ENCODE results near the gene CYP3A7. TPM values are rescaled to one million over a fixed set of nuclear protein-coding genes. Genes with fewer than 3 reads are reported as not detected.

The CYP3A7 gene
- total and polyA plus RNA-seq, 12 donors = not detected

GRCh38 chr7:99677013-99677647 lies 57.9 kb downstream of the CYP3A7 start:
- 80 to 86% methylated on average over 4 of the region's 4 CpGs for WGBS, 2 donors
- ATAC-seq = no peak
- Histone ChIP-seq H3K9me3 (peaks cover 0 to 9% (median 0%) of the 10 kb centered on the region in 11 donors), H3K4me3 (no peak overlapping the region), H3K27ac (no peak overlapping the region), H3K27me3 (no peaks in the 10 kb centered on the region), H3K36me3 (no peaks in the 10 kb centered on the region), H3K4me1 (peaks cover 0 to 5% (median 0%) of the 10 kb centered on the region in 9 donors)
- no peak for DNase-seq
- no peak for TF ChIP-seq CTCF (IDR thresholded peaks at IDR 0.05)
- intact Hi-C loops (cut with DNase I) = no loop called here

DNA sequence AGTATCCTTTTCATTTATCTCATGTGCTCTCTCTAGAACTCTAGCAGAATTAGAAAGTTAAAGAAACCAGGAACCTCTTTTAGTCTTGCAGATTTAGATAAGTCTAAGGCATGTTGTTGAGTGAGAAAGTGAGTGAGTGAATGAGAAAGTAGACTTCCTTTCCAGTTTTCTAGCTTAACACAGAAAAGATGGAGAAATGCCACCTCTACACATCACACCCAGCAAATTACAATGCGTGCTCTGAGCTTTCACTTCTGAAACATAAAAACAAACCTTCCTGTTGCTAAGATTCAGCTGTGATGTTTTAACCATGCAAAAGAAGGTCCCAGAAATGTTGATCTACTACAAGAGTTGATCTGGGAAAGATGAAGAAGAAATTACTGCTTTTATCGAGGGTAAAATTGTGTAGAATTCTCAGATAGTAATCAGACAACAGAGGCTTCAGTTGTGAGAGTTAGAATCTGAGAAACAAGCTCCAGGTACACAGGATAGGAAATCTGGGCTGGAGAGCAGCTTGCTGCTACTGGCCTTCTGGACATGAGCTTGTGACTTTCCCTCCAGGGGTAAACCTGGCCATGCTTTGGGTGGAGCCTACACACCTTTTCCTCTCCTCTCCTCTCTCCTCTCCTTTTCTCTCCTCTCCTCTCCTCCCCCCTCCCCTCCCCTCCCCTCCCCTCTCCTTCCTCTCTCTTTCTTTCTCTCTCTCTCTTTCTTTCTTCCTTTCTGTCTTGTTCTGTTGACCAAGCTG lies 59.8 kb downstream of the CYP3A7 start:
- Histone ChIP-seq H3K4me1 (peaks cover 0 to 5% (median 0%) of the 10 kb centered on the region in 9 donors), H3K27me3 (no peaks in the 10 kb centered on the region), H3K27ac (no peak overlapping the region), H3K36me3 (no peaks in the 10 kb centered on the region), H3K4me3 (no peak overlapping the region), H3K9me3 (no peaks in the 10 kb centered on the region)
- ATAC-seq (no peak), DNase-seq (no peak)
- intact Hi-C loops (cut with DNase I) = no loop called here
- 77 to 84% methylated on average over 2 of the region's 2 CpGs for WGBS, 2 donors
- no peak for TF ChIP-seq CTCF (IDR thresholded peaks at IDR 0.05)

DNA sequence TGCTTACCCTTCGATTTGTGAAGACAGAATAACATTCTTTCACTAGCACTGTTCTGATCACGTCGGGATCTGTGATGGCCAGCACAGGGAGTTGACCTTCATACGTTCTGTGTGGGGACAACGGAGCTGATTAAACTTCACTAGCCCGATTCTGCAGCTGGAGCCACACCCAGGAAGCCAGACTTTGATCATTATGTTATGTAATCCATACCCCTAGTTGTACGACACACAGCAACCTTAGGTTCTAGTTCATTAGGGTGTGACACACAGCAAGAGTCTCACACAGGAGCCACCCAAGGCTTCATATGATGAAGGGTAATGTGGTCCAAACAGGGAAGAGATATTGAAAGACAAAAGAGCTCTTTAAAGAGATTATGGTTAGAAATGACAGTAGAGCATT lies 62.4 kb downstream of the CYP3A7 start:
- intact Hi-C loops (cut with DNase I) = no loop called here
- peaks cover 0 to 4% (median 0%) of the 10 kb centered on the region in 9 donors for H3K36me3 ChIP-seq
- H3K4me3 ChIP-seq = no peak overlapping the region
- H3K27ac ChIP-seq = no peak overlapping the region
- no peaks in the 10 kb centered on the region for H3K27me3 ChIP-seq
- no peak for TF ChIP-seq CTCF (IDR thresholded peaks at IDR 0.05)
- no peaks in the 10 kb centered on the region for H3K9me3 ChIP-seq
- ATAC-seq (no peak), DNase-seq (no peak)
- 90 to 95% methylated on average over 7 of the region's 7 CpGs for WGBS, 2 donors
- H3K4me1 ChIP-seq = no peaks in the 10 kb centered on the region

DNA sequence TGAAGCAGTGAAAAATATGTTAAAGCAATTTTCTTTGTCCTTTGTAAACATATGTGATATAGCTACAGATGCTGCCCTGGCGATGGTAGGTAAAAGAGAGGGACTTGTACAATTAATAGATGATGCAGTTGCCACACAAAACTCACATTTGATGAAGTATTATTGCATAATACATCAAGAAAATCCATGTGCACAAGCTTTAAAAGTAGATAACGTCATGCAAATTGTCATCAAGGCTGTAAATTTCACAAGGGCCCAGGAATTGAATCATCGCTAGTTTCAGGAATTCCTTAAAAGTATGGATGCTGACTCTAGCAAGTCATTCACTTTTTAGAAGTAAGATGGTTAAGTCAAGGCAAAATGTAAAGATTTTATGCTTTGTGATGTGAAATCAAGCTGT lies 65.2 kb downstream of the CYP3A7 start:
- no peak for ATAC-seq
- DNase-seq = no peak
- Histone ChIP-seq H3K27me3 (no peaks in the 10 kb centered on the region), H3K9me3 (no peaks in the 10 kb centered on the region), H3K27ac (no peak overlapping the region), H3K36me3 (peaks cover 0 to 4% (median 0%) of the 10 kb centered on the region in 9 donors), H3K4me1 (peaks cover 0 to 7% (median 0%) of the 10 kb centered on the region in 9 donors), H3K4me3 (no peak overlapping the region)
- intact Hi-C loops (cut with DNase I) = loop anchor here in 1 of 10 donors (10.0 kb wide), 1 partner anchor 55 kb away; no protein-coding TSS in a partner anchor
- 93 to 96% methylated on average over 3 of the region's 3 CpGs for WGBS, 2 donors
- no peak for TF ChIP-seq CTCF (IDR thresholded peaks at IDR 0.05)

Data from heart right ventricle (tissue), 16 donors.